OCI-LY1 (cell line): ENCODE measurements around the gene CCL2.

ENCODE experiments used
- CTCF ChIP-seq: fragments of 200-600 bp; sonication (generic), shearing (Covaris generic); IDR thresholded peaks from 2 replicates; pipeline ENCODE4 v1.5.1; 2017; ENCODE audit warnings: mild to moderate bottlenecking, antibody characterized with exemption, low read length, moderate library complexity, mixed read lengths
- EZH2 ChIP-seq: fragments of 200-600 bp; sonication (generic), shearing (Covaris generic); IDR thresholded peaks from 2 replicates; pipeline ENCODE4 v1.8.0; 2017; ENCODE audit warnings: borderline replicate concordance, mixed run types, mild to moderate bottlenecking, antibody characterized with exemption, low read length, moderate library complexity, mixed read lengths

GRCh38 chr17:34219405-34219804, 35.7 kb upstream of the CCL2 start:
- no peak for TF ChIP-seq EZH2
- TF ChIP-seq CTCF, result no peak
